ENCODE results near the gene ATP6V0D1.

- TF ChIP-seq, protein P1, sequence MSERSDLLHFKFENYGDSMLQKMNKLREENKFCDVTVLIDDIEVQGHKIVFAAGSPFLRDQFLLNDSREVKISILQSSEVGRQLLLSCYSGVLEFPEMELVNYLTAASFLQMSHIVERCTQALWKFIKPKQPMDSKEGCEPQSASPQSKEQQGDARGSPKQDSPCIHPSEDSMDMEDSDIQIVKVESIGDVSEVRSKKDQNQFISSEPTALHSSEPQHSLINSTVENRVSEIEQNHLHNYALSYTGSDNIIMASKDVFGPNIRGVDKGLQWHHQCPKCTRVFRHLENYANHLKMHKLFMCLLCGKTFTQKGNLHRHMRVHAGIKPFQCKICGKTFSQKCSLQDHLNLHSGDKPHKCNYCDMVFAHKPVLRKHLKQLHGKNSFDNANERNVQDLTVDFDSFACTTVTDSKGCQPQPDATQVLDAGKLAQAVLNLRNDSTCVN (tag by site-specific recombination; optimal IDR thresholded peaks at IDR 0.05), result no peak
- TF ChIP-seq ZNF239 (tag by site-specific recombination; IDR thresholded peaks at IDR 0.05) (no peak), SP2 (tag by site-specific recombination; IDR thresholded peaks at IDR 0.05) (no peak), MYNN (tag by site-specific recombination; IDR thresholded peaks at IDR 0.05; ENCODE audit: borderline replicate concordance) (no peak), EGR2 (tag by site-specific recombination; IDR thresholded peaks at IDR 0.05; ENCODE audit: low read depth) (no peak), ZNF280C (tag by site-specific recombination; IDR thresholded peaks at IDR 0.05) (no peak), ZNF138 (tag by site-specific recombination; IDR thresholded peaks at IDR 0.05; ENCODE audit: borderline replicate concordance) (no peak), SALL2 (tag by site-specific recombination; IDR thresholded peaks at IDR 0.05; ENCODE audit: borderline replicate concordance) (no peak), REPIN1 (tag by site-specific recombination; IDR thresholded peaks at IDR 0.05; ENCODE audit: low read depth) (no peak)
- TF ChIP-seq, protein P2, sequence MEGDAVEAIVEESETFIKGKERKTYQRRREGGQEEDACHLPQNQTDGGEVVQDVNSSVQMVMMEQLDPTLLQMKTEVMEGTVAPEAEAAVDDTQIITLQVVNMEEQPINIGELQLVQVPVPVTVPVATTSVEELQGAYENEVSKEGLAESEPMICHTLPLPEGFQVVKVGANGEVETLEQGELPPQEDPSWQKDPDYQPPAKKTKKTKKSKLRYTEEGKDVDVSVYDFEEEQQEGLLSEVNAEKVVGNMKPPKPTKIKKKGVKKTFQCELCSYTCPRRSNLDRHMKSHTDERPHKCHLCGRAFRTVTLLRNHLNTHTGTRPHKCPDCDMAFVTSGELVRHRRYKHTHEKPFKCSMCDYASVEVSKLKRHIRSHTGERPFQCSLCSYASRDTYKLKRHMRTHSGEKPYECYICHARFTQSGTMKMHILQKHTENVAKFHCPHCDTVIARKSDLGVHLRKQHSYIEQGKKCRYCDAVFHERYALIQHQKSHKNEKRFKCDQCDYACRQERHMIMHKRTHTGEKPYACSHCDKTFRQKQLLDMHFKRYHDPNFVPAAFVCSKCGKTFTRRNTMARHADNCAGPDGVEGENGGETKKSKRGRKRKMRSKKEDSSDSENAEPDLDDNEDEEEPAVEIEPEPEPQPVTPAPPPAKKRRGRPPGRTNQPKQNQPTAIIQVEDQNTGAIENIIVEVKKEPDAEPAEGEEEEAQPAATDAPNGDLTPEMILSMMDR (tag by site-specific recombination; IDR thresholded peaks at IDR 0.05), result no peak
Observed at GRCh38 chr16:67471758-67472384, 9.1 kb downstream of the ATP6V0D1 start.
